ENCODE results near the gene PRSS57.

DNA sequence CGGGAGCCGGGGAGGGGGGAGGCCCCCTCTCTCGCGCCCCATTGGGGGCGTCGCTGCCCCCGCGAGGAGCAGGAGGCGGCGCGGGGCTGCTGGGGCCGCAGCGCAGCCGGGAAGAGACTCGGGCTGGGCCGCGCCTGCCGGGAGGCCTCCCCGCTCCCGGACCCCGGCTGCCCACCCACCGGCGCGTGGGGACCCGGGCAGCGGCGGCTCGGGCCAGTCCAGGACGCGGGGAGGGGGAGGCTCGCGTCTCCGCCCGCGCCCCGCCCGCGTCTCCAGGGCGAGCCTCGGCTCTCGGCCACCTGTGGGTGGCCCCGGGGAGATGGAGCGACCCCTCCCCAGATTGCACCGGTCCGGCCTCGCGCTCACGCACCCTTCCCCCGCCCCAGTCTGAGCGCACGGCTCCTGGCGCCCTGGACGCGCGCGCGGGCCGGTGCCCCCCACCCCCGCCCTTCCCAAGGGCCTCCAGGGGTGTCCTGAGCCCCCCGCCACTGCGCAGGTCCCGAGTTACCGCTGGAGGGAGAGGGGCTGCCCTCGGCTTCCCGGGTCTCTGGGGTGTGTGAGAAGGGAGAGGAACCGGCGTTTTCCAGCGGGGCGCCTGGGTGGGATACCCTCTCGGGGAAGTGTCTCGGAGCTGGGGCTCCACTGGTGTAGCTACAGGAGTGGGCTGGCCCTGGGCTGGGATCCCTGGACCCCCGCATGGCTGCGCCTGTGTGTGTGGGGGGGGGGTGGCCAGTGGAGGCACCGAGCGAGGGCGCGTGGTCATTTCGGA lies 14.1 kb upstream of the PRSS57 start:
- TF ChIP-seq GATA3 (IDR thresholded peaks at IDR 0.05; ENCODE audit: low read depth, low read length) (no peak), GATA2 (IDR thresholded peaks at IDR 0.05; ENCODE audit: low read depth, low read length) (no peak)

All from SH-SY5Y (cell line).